LHCN-M2 (cell line): ENCODE data around the gene ROCK1. TPM values are rescaled to one million over a fixed set of nuclear protein-coding genes. Genes with fewer than 3 reads are reported as not detected.

Source experiments
- DNase-seq: peaks from one replicate; pipeline ENCODE4 v3.0.0-alpha.2; 2012; ENCODE audit warnings: low read depth
- total RNA-seq: library from RNA; depleted of rRNA; stranded (reverse); fragments of >200 nt; gene quantifications from 2 replicates; pipeline ENCODE4 v1.2.3, GENCODE V29; 2014

The ROCK1 gene
- total RNA-seq, 1 experiment from 2014 or later = 31.1 TPM

DNA sequence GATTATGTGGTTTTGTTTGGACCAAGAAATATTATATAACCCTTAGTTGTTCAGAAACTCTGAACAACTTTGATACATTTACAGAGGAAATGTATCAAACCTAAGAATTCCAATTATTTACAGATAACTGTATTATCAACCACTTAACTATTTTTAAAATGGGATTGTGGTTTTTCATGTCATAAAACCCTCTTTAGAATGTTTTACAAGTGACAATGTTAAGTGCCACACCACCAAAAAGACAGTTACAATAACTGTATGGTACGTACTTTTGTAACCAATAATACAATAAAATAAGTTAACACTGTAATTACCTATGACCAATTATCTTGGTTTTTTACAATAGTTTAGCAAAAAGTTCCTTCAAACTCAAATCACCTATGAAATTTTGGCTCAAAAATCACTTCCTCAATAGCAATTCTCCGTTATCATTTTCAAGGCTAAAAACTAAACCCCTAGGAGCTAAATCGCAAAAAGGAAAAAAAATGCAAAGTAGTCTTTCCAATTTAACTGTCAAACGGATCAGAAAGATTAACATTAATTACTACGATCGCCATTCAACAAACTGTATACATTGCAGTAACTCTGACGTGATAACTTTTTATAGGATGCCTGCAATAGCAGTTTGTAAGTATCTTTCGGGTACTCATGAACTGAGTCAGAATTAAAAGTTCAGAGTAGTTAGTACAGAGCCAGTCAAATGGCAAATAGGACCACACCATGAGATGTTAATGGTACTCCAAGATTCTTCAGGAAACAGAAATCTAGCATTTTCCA, 1.5 kb downstream of the ROCK1 start:
- no peak for DNase-seq

DNA sequence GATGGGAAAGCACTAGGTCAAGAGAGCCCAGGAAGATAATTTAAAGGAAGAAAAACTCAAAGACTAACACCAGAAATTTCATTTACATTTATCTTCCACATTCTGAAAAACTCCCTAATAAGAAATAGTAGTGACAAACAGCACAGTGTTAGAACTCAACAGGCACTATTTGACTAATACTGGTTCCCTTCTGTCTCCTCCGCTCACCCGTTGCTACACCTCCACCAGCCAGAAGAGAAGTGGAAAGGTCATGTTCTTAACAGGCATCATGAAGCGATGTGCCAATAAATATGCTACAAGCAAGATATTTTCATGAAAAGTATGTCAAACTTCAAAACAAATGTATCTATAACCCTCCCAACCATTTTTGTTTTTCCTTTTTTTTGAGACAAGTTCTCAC, 5.7 kb downstream of the ROCK1 start:
- DNase-seq = no peak

DNA sequence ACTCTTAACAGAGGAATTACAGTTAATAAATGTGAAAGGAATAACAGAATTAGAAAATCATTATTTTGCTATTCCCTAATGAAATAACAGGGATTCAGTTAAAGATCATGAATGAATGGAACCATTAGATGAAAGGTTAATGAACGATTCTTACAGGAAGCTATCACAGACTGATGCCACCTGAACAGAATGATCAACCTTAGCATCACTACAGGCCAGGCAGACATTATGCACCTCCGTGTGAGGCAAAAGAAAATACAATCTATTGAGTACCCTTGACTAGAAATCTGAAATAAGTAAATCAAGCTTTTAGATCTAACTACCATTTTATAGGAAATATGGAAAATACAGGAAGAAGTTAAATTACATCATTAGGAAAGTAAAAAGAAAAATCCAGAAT, 10.4 kb downstream of the ROCK1 start:
- DNase-seq = no peak

DNA sequence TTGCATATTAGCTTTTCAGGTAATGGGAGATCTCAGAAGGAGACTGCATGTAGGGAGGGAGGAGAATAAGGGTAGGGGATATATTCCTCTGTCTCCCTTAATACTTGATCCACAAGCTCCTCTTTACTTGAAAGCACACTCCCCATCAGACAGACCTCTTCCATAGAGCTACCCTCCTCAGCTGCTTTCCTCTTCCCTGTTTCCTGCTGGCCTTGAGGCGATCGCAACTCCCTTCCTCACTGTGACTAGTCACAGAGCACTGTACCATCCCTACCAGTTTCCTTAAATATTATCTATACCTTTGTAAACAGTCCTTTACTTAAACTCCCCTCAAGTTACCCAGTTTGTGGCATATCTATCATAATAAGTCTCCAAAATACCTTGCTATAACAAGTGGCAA, 10.9 kb downstream of the ROCK1 start:
- DNase-seq = no peak

DNA sequence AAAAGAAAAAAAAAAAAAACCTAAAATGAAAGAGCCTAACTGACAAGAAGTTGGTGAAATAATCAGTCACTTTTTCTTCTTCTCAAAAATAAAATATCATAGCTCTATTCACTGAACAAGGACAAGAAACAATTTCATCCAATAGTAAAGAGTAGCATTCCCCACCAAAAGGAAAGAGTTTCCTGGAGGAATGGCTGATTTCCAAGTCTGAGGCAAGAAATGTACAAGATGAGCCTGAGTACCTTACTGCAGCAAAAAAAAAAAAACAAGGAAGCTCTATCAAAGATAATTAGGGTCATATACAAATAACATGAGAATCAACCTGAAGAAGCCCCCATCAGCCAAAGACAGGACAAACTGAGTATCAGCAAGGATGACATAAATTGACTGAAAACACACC, 11.5 kb downstream of the ROCK1 start:
- DNase-seq = peak; percentile 12

DNA sequence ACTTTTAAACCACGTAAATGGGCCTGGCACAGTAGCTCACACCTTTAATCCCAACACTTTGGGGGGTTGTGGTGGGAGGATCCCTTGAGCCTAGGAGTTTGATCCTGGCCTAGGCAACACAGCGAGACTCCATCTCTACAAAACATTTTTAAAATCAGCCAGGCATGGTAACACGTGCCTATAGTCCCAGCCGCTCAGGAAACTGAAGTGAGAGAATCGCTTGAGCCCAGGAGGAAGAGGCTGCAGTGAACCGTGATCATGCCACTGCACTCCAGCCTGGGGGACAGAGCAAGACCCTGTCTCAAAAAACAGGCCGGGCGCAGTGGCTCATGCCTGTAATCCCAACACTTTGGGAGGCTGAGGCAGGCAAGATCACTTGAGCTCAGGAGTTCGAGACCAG, 12.2 kb downstream of the ROCK1 start:
- DNase-seq = no peak

DNA sequence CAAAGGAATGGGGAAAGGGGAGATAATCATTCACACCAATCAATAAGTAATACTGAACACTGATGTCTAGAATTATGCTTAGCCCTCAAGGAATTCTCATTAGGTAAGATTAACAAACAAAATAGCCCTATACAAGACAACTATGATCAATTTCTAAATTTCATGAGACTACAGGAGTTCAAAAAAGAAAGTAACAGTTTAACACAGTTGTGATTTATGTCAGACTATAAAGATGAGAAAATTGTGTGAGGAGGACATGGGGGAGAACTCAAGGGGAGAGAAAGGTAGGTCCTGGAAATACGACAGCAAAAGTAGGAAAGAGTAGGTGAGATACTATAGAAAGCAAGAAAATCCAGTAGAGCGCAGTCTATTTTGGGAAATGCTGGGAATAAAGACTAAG, 14.9 kb downstream of the ROCK1 start:
- DNase-seq = no peak

DNA sequence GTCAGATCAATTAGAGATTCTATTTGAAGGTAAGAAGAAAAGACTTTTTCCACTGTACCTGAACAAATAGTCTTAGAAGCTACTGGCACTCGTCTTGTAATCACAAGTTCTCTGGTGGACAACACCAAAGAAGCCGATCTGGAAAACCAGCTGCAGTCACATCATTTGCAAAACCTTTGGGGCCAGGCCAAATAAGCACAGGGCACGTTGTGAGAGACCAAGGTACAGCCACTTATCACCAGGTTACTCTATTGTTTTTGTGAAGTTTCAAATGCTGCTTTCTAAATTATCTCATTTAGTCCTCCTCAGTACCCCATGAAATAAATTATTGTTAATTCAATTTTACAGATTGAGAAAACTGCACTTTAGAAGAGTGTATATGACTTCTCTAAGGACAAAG, 18.5 kb downstream of the ROCK1 start:
- DNase-seq = no peak

DNA sequence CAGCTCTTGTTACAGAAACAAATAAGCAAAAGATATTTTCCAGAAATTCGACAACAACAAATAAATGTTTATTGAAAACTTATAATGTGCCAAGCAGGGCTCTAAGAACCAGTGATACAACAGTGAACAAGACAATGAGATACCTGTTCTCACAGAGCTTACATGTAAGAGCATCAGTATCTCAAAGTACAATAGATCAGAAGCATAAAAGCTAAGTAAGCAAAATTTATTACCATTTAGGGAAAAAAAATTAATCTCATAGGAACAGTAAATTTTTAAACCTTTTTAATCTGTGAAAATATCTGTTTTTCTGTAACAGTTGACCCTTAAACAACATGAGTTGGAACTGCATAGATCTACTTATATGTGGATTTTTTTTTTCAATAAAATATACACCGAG, 20.9 kb downstream of the ROCK1 start:
- no peak for DNase-seq

DNA sequence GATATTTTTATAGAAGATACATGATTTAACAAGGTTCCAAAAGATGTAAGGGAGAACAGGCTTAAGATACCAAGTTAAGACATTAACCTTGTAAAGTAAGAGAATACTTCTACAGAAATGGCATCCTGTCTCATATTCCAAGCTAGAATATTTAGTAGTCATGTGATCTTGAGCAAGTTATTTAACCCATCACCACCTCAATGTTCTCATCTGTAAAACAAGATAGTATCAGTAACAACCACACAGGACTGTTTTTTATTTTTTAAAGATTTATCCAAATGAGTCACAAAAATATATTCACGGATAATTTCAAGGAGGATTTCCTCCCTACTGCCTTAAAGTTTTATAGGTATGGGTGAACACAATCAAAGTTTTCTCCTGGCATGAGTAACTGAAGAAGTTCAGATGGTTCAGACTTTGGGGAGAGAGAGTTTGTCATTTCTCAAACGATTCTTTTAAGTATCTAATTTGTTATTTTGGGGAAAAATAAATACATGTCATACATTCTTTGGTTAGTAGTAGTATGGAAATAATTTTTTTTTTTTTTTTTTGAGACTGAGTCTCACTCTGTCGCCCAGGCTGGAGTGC, 25.9 kb downstream of the ROCK1 start:
- DNase-seq = peak; percentile 23

DNA sequence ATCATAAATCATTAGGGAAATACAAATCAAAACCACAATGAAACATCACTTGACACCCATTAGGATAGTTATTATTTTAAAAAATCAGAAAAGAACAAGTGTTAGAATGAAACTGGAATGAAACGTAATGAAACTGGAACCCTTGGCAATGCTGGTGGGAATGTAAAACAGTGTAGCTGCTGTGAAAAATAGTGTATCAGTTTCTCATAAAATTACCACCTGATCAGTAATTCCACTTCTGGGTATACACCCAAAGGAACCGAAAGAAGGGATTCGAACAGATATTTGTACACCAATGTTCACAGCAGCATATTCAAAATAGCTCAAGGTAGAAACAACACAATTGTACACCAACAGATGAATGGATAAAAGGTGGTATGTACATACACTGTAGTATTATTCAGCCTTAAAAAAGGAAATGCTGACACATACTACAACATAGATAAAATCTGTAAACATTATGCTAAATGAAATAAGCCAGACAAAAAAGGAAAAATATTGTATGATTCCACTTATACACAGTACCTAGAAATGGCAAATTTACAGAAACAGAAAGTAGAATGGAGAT, 27.0 kb downstream of the ROCK1 start:
- no peak for DNase-seq

DNA sequence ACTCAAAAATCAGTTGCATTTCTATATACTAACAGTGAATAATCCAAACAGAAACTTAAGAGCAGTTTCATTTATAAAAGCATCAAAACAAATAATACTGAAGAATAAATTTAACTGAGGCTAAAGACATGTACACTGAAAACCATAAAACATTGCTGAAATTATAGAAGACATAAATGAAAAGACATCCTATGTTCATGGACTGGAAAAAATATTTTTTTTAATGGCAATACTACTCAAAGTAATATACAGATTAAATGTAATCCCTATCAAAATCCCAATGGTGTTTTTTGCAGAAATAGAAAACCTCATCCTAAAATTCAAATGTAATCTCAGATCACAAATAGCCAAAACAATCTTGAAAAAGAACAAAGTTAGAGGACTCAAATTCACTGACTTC, 28.6 kb downstream of the ROCK1 start:
- no peak for DNase-seq

DNA sequence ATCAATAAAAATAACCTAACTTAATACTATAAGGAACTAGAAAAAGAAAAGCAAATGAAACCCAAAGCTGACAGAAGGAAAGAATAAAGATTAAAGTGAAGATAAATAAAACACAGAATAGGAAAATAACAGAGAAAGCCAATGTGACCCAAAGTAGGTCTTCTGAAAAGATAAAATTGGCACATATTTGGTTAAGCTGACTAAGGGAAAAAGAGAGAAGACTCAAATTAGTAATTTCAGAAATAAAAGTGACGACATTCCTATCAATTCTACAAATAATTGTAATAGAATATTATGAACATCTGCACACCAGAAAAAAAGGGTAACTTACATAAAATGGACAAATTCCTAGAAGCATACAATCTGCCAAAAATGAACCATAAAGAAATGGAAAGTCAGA, 30.2 kb downstream of the ROCK1 start:
- no peak for DNase-seq

DNA sequence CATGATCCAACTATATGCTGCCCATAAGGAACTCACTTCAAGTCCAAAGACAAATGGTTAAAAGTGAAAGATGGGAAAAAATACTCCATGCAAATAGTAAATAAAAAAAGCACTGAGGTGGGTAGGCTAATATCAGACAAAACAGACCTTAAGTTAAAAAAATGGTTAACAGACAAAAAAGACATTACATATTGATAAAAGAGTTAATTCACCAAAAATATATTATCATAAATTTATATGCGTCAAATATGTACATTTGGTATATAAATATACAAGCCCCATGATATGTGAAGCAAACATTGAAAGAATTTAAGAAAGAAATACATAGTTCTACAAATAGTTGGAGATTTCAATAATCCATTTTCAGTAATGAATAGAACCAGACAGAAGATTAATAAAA, 31.0 kb downstream of the ROCK1 start:
- DNase-seq = no peak

DNA sequence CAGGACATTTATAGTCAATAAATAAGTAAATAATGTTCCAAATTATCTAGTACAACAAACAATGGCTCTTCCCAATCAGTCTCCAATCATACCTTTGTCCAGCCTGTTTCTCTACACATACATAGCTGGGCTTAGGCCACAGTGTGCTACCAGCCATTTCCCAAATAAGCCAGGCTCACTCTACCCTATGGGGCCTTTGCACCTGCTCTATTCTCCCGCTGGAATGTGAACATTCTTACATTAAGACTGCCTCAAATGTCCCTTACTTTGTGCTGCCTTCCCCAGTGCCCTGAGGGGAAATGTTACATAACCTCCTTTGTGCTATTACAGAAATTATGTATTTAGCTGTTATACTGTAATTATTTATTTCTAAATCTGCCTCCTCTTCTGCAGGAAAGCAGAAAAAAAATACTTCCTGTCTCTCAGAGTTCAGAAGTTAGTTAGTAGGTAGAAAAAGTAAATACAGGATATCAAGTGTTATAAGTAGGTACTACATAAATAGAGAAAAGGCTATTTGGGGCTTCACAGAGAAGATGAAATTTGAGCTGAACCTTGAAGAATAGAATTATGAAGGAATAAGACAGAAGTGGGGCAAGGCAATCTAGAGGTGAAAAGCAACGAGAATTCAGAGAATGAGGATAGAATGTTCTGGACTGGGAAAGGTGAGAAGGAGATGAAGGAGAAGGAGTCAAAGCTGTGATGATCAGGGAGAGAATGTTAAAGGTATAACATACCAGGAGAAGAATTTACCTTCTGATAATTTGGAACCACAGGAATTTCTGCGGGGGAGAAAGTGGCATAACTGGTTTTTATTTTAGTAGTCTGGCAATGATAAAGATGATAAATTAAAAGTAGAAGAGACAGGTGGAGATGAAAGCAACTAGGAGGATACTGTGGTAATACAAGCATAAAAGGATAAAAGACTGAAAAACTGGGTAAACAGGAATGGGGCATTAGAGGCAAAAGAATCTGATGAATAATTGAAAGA, 37.0 kb downstream of the ROCK1 start:
- DNase-seq = no peak

DNA sequence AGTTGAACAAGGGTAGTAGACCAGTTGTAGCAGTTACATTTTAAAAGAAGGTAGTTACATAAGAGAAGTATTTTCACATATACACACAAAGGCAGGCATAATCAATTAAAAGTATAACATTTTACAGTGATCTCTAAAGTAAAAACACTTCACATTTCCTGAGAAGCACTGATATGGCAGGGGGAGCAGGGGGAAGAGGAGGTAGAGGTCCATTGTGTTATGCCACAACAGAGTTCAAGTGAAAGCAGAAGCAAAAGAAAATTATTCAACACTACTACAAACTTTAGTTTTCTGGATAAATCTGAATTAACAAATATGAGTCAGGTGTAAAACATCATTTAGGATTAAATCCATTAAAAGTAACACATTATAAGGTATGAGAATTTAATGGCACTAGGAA, 38.4 kb downstream of the ROCK1 start:
- no peak for DNase-seq

DNA sequence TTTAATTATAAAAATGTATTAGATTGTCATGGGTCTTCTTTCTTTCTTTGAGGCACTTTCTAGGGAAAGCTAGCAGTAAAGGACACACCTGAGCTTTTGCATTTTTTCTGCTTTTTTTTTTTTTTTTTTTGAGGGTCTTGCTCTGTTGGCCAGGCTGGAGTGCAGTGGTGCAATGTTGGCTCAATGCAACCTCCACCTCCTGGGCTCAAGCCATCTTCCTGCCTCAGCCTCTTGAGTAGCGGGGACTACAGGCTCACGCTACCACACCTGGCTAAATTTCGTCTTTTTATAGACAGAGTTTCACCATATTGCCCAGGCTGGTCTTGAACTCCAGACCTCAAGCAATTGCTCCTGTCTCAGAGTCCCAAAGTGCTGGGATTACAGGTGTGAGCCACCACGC, 40.5 kb downstream of the ROCK1 start:
- DNase-seq = no peak

DNA sequence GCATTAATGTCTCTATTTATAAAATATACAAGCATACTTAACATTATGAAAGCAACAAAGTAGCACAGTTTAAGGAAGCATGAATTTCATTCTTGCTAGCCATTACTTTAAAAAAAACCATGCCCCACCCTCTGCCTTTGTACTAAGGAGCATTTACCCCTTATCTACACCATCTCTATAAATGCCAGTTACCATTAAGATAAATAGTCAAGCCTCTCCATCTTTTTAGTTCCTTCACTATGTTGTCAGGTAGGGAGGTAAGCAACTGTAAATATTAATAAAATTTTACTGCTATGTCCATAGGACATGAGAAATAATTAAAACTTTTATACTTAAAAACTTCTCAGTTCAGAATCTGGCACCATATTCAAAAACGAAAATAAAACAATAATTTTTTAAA, 42.1 kb downstream of the ROCK1 start:
- no peak for DNase-seq

DNA sequence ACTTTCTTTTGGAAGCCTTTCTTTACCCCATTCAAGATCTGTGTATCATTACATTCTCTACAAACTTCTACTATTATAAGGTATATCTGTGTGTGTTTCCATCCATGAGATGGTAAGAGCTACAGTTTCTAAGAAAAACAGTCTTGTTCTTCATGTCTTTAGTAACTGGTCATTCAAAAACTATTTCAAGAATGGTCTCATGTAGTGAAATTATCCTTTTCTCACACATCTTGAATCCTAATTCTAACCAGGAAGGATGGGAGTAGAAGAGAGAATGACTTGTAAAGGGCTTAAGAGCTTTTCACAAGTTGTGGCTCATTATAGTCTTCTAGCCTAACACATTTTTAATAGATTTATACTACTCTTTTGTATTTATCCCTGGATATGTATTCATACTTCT, 47.3 kb downstream of the ROCK1 start:
- peak; percentile 32 for DNase-seq

DNA sequence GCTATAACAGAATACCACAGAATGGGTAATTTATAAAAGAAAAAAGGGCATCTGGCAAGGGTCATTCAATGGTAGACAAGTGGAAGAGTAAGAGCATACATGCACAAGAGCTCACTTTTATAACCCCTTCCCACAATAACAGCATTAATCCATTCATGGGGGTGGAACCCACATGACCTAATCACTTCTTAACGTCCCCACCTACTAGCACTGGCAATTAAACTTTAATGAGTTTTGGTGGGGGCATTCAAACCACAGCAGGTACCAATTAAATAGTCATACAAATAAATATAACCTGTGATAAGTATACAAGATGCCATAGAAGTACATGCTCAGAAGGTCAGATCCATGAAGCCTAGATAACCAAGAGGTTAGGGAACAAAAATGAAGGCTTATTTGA, 48.6 kb downstream of the ROCK1 start:
- no peak for DNase-seq

DNA sequence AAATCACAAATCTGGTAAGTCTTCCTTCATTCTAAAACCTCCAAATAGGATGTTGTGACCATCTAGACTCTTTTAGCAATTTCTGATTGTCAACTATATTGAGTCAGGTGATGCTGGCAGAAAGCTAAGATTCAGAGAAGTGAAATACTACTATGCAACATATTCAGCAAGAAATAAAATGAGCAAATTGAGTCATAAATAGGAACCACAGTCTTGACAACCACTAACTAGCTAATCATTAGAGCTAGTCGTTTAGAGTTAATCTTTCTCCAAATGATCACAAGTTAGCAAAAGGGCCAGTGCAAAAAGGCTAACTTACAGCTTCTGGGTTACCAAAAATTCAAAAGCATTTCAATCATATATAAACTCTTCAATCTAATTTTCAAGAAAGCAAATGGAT, 54.5 kb downstream of the ROCK1 start:
- no peak for DNase-seq

DNA sequence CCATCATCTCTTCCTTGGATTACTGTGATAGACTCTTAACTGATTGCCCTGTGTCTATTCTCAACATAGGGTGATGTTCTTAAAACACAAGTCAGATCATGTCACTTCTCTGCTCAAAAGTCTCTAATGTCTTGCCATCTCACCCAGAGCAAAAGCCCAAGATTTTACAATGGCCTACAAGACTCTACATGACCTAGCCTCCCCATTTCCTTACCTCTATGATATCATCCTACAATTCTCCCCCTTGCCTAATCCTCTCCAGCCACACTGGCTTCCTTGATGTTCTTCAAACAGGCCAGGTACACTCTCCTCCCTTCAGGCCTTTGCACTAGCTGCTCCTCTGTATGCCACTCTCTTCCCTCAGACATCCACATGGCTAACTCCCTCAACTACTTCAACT, 55.1 kb downstream of the ROCK1 start:
- no peak for DNase-seq
